Endothelial cell of umbilical vein (primary cell): ENCODE data around the gene ATP1A3.

Experiments used
- CTCF ChIP-seq, 2 donors: IDR thresholded peaks; 1 replicate in 1 of 2; 2 replicates in 1 of 2; pipeline ENCODE4 v1.5.1; 2011; ENCODE audit warnings: low read length in 2 of 2, mild to moderate bottlenecking in 2 of 2, moderate library complexity in 2 of 2, control low read depth in 1 of 2, inconsistent platforms in 1 of 2, low read depth in 1 of 2; ENCODE audit not compliant: insufficient read depth in 1 of 2; ENCODE audit errors: extremely low read depth in 1 of 2
- MAX ChIP-seq: IDR thresholded peaks from 2 replicates; pipeline ENCODE4 v1.6.1; 2011; ENCODE audit not compliant: insufficient read depth, insufficient read length
- POLR2A ChIP-seq: IDR thresholded peaks from 2 replicates; pipeline ENCODE4 v1.6.1; 2012; ENCODE audit warnings: low read depth, mild to moderate bottlenecking, control low read depth, low read length
- POLR2AphosphoS5 ChIP-seq: IDR thresholded peaks from 2 replicates; pipeline ENCODE4 v1.6.1; 2012; ENCODE audit warnings: low read depth, mild to moderate bottlenecking, control low read depth, low read length, moderate library complexity; ENCODE audit not compliant: insufficient read depth

- TF ChIP-seq CTCF (IDR thresholded peaks at IDR 0.05; ENCODE audit: extremely low read depth in 1 of 2, insufficient read depth in 1 of 2, low read depth in 1 of 2, low read length in 2 of 2) (peak; percentile 37 to 53), POLR2A (no peak), POLR2AphosphoS5 (no peak), MAX (no peak)
Observed at GRCh38 chr19:41930926-41931592, 63.0 kb downstream of the ATP1A3 start.
